ENCODE measurements around the gene TRDMT1. TPM values are rescaled to one million over a fixed set of nuclear protein-coding genes. Genes with fewer than 3 reads are reported as not detected.

Gene TRDMT1
- total RNA-seq, 1 experiment from 2014 or later = 20.2 TPM

DNA sequence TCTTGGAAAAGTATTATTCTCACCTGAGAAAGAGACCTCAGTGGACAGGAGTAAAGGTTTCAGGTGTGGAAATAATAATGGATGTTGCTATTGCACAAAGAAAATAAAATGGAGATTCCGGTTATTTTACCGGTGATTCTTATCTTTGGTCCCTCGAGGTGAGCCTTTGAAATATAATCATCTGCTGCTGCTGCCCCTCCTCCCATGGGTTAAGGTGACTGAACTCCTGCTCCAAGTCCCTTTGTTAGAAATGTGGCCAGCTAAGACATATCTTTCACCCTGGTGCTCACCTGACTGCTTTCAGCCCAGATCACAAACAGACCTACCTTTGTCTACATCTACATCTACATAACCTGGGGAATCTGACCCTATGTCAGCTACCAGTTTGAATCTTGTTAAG, 77.5 kb downstream of the TRDMT1 start:
- no CpG with 5 or more reads among the region's 3 CpGs for WGBS (ENCODE audit: extremely low coverage, insufficient read length, low lambda C conversion rate)
- no peak overlapping the region for H3K4ac ChIP-seq (ENCODE audit: low read depth, low read length)

More for the DNA sequence above, 77.5 kb downstream of the TRDMT1 start:
- Histone ChIP-seq H2AFZ (ENCODE audit: low read length) (no peak overlapping the region), H3K23me2 (ENCODE audit: insufficient read length, low read depth, low read length, poor library complexity, severe bottlenecking) (no peaks in the 10 kb centered on the region), H3K9me3 (ENCODE audit: control insufficient read depth, low read depth, low read length) (no peaks in the 10 kb centered on the region), H4K20me1 (ENCODE audit: control insufficient read depth, insufficient read depth, insufficient read length) (no peaks in the 10 kb centered on the region), H3K27me3 (ENCODE audit: insufficient read depth, low read length) (no peaks in the 10 kb centered on the region), H3K27ac (ENCODE audit: insufficient read length, low read depth, low read length) (no peak overlapping the region), H2BK15ac (ENCODE audit: low read depth, low read length) (no peak overlapping the region), H4K91ac (ENCODE audit: insufficient read length, low read depth, low read length) (no peak overlapping the region), H3T11ph (ENCODE audit: low read length) (no peak overlapping the region), H3K18ac (ENCODE audit: insufficient read length, low read depth, low read length) (no peak overlapping the region), H2BK20ac (ENCODE audit: low read depth, low read length, poor library complexity, severe bottlenecking) (no peak overlapping the region), H3K79me2 (ENCODE audit: insufficient read depth, low read length) (no peaks in the 10 kb centered on the region), H3K14ac (ENCODE audit: insufficient read depth, low read length) (no peak overlapping the region), H3K23ac (ENCODE audit: insufficient read length, low read depth, low read length) (no peak overlapping the region), H4K5ac (ENCODE audit: insufficient read length, low read depth, low read length) (no peak overlapping the region), H4K8ac (replicated peaks; ENCODE audit: insufficient read length, low read depth, low read length) (no peak overlapping the region), H3K56ac (ENCODE audit: insufficient read length, low read depth, low read length) (no peak overlapping the region), H2BK5ac (ENCODE audit: insufficient read length, low read length) (no peak overlapping the region), H2AK5ac (ENCODE audit: insufficient read length, low read length) (no peak overlapping the region), H2BK120ac (ENCODE audit: low read depth, low read length, poor library complexity, severe bottlenecking) (no peak overlapping the region), H3K79me1 (ENCODE audit: insufficient read depth, low read depth, low read length, poor library complexity, severe bottlenecking) (no peaks in the 10 kb centered on the region), H2BK12ac (ENCODE audit: insufficient read length, low read depth, low read length) (no peak overlapping the region), H3K9ac (ENCODE audit: extremely low read depth, insufficient read length, low read length) (no peak overlapping the region), H3K4me1 (ENCODE audit: insufficient read depth, low read length) (no peaks in the 10 kb centered on the region; the same call in 1 of the 2 replicates), H3K4me2 (ENCODE audit: insufficient read depth, insufficient read length, low read length) (no peak overlapping the region)
- Mint-ChIP-seq H3K4me3 (no peak overlapping the region), H3K4me1 (peaks cover 14 to 16% of the 10 kb centered on the region in 2 experiments), H3K9me3 (no peaks in the 10 kb centered on the region), H3K27ac (peak overlapping the region in 2 of 3 experiments; percentile 42 to 44; a peak in 2 of 7 replicates), H3K36me3 (ENCODE audit: insufficient read depth in 1 of 3, low read depth in 3 of 3) (no peaks in the 10 kb centered on the region), H3K27me3 (ENCODE audit: low read depth) (no peaks in the 10 kb centered on the region)
- DNase-seq = no peak
- TF ChIP-seq, protein P1, sequence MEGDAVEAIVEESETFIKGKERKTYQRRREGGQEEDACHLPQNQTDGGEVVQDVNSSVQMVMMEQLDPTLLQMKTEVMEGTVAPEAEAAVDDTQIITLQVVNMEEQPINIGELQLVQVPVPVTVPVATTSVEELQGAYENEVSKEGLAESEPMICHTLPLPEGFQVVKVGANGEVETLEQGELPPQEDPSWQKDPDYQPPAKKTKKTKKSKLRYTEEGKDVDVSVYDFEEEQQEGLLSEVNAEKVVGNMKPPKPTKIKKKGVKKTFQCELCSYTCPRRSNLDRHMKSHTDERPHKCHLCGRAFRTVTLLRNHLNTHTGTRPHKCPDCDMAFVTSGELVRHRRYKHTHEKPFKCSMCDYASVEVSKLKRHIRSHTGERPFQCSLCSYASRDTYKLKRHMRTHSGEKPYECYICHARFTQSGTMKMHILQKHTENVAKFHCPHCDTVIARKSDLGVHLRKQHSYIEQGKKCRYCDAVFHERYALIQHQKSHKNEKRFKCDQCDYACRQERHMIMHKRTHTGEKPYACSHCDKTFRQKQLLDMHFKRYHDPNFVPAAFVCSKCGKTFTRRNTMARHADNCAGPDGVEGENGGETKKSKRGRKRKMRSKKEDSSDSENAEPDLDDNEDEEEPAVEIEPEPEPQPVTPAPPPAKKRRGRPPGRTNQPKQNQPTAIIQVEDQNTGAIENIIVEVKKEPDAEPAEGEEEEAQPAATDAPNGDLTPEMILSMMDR (conservative IDR thresholded peaks at IDR 0.05) = no peak

Data from H9 (cell line).